HFF-Myc (cell line): ENCODE measurements around the gene TRPV3.

ENCODE experiments used
- DNase-seq: peaks from one replicate; pipeline ENCODE4 v3.0.0-alpha.2; 2011; ENCODE audit warnings: low read depth; ENCODE audit errors: extremely low read depth
- H3K4me3 ChIP-seq: replicated peaks from 2 replicates; pipeline ENCODE4 v1.5.1; 2011; ENCODE audit warnings: low read depth, mild to moderate bottlenecking, control low read depth, low read length
- CTCF ChIP-seq: IDR thresholded peaks from 2 replicates; pipeline ENCODE4 v1.5.1; 2012; ENCODE audit warnings: mild to moderate bottlenecking, low read depth, low read length, control low read depth; ENCODE audit errors: missing control alignments

Gene TRPV3

DNA sequence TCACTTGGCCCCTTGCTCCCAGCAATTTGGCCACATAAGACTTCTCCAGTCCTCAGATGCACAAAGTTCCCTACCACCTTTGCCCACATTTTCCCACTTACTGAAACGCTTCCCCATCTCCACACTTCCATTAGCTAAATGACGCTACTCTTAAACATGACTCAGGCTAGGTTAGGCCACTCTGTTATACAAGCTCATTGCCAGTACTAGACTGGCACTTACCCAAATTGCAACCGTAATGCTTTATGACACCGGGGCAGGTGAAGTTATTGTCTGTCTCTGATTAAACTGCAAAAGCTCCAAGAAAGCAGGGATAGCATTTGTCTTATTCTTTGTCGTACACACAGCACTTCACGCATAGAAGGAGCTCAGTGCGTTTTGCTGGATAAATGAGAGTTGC, 52.6 kb downstream of the TRPV3 start:
- H3K4me3 ChIP-seq, result no peak overlapping the region
- no peak for TF ChIP-seq CTCF
- no peak for DNase-seq

GRCh38 chr17:3503285-3503684, 54.3 kb downstream of the TRPV3 start:
- DNase-seq, result no peak
- H3K4me3 ChIP-seq, result no peak overlapping the region
- no peak for TF ChIP-seq CTCF

DNA sequence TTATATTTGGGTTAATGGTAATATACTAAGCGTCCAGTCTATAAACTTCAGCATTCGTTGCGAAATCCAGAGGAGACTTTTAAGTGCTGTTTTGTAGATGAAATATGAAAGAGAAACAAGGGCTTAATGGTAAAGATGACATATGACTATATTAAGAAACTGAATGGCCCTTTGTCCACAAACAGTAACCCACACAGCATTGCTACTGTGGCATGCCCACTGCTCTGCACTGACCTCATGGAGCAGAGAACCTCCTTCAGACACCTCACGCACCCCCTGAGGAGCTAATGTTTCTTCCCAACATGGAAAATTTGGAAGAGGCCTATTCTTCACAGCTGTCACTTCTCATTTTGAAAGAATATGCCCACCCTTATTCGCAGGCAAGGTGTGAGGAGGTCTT, 55.1 kb downstream of the TRPV3 start:
- H3K4me3 ChIP-seq, result no peak overlapping the region
- DNase-seq, result no peak
- TF ChIP-seq CTCF, result no peak

GRCh38 chr17:3501344-3501743, 56.3 kb downstream of the TRPV3 start:
- no peak for TF ChIP-seq CTCF
- DNase-seq, result no peak
- H3K4me3 ChIP-seq, result no peak overlapping the region

GRCh38 chr17:3497101-3497500, 60.5 kb downstream of the TRPV3 start:
- DNase-seq, result no peak
- no peak overlapping the region for H3K4me3 ChIP-seq
- TF ChIP-seq CTCF, result no peak

DNA sequence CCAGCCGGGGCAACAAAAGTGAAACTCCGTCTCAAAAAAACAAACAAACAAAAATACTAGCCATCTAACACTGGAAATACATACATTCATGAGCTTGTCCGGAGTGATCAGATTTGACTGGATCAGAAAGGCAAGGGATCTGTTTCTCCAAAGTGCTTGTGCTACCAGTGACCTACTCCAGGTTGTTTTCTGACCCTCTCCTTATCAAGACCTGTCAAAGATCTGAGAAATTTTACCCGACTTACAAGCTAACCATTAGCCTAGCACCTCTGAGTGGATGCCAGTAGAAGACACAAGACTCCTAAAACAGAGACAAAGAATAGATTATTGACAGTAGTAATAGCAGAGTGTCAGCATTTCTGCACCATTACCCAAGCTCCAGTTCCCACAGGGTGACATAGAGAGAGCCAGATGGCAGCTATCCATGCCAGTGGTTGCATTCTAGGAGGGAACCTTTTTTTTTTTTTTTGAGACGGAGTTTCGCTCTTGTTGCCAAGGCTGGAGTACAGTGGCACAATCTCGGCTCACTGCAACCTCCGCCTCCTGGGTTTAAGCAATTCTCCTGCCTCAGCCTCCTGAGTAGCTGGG, 72.0 kb downstream of the TRPV3 start:
- DNase-seq, result no peak
- no peak for TF ChIP-seq CTCF
- no peak overlapping the region for H3K4me3 ChIP-seq

DNA sequence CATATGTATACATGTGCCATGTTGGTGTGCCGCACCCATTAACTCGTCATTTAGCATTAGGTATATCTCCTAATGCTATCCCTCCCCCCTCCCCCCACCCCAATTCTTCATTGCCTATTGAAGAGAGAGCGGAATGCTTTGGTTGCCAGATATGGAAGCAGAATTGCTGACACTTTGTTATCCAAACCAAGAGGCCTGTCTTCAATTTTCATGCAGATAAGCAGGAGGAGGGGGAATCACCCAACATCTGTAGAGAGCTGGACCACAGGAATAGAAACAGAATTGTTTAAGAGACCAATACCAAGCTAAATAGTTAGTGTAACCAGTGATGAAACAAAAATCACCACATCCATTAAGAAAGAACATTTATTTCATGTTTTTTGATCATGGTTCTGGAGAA, 74.8 kb downstream of the TRPV3 start:
- no peak for TF ChIP-seq CTCF
- no peak for DNase-seq

More for the DNA sequence above, 74.8 kb downstream of the TRPV3 start:
- no peak overlapping the region for H3K4me3 ChIP-seq
